Globus pallidus (tissue), 1 donor: ENCODE measurements around the gene ASCL5.

ENCODE experiments used
- DNase-seq: peaks from one replicate; pipeline ENCODE4 v3.0.0-alpha.2; 2015; ENCODE audit warnings: low spot score

The ASCL5 gene

GRCh38 chr1:201085902-201086735 is 40.9 kb downstream of the ASCL5 start:
- peak; percentile 49 for DNase-seq

DNA sequence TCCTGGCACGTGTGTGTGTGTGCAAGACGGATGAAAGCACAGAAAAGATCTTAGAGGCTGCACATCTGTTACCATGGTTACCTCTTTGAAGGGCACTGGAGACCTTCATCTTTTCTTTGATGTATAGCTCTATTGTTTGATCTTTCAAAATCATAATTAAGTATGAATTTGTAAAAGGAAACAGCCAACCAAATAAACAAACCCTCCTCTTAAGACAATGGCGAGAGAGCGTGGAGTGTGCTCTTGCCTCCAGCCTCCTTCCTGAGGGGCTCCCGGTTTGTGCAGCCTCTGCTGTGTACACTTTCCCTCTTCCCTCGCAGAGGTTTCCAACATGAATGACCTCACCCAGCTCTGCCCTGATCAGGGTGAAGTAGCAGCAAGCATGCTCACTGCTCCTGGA is 42.7 kb downstream of the ASCL5 start:
- DNase-seq: no peak

GRCh38 chr1:201083741-201084140 is 43.2 kb downstream of the ASCL5 start:
- no peak for DNase-seq

GRCh38 chr1:201080135-201080534 is 46.8 kb downstream of the ASCL5 start:
- DNase-seq: no peak

- no peak for DNase-seq
These were observed 49.2 kb downstream of the ASCL5 start for GRCh38 chr1:201077736-201078135.

- no peak for DNase-seq
These were observed 49.9 kb downstream of the ASCL5 start for GRCh38 chr1:201077116-201077515.

DNA sequence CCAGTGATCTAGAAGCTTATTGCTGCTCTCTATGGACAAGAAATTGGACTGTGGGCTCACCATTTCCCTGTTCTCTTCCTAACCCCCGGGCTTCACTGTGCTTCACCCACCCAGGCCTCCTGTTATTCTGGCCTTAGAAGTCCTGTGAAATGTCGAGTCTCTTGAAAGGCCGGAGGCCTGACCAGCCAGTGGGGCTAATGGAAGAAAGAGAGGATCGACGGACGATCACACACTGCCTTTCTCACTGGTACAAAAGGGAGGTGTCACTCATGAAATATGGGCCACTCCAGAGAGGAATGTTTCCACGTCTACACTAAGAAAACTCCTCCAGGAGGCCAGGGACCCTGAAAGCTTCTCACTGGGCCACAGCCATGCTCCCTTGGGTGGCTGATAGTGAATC is 50.9 kb downstream of the ASCL5 start:
- DNase-seq: no peak

DNA sequence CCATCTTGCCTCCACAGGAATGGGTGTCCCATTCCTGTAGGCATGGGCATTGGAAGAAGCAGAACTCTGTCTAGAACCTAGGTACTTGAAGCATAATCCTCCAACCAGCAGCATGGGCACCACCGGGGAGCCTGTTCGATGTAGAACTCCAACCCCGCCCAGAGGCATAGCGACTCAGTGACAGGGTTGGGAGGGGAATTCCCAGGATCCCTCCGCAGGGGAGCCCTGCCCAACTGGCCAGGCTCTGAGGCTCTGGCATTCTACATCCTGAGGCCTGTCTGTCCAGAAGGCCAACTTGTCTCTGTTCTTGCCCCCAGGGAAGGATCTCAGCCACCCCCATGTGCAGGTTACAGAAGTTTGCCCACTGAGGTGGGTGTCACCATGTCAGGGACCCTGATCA is 53.0 kb downstream of the ASCL5 start:
- no peak for DNase-seq

DNA sequence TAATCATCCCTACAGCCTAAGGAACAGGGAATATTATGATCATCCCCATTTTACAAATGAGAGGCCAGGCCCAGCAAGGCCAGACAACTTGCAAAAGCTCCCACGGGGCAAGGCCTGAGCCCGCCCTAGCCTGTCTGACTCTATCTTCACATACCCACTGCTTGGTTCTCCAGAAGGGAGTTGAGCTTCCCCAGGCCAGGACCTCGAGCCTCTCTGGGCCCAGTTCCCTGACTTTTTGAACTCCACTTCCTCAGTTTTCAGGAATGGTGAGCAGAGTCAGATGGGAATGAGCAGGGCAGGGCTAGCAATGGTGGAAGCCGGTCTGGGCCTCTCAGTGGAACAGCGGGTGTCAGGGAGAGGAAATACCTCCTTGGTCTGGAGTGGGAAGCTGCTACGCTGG is 54.1 kb downstream of the ASCL5 start:
- DNase-seq: no peak

DNA sequence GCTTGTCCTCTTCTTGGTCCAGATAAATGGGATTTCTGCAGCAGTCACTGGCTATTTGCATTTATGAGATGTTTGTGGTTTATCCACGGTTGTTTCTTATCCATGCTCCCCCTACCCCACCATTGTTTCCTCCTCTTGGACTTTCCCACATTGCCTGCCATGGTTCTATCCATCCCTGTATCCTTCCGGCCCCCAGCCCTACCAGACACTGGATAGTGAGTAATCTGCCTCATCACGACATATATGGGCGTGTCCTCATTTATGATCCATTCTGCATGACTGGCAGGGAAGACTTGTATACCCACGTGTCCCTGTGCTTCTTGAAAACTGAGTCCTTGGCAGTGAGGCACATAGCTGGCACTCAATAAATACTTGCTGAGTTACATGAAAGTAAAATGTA is 54.8 kb downstream of the ASCL5 start:
- no peak for DNase-seq

DNA sequence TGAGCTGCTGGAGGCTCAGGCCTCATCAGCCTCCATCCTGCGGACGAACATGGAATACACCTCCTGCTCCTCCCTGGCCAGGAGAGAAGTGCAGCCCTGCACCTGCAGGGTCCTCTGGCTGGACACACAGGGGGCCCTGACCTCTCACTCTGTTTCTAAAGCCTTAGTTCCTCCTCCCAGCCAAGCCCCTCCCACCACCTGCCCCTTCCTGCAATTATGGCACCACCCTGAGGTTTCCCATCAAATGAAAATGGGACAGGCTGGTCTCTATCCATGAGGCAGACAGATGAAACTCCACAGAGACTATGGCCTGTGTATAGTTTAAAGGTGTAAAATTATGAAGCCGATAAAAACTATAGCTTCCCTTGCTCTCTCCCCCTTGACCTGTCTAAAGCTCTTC is 57.3 kb downstream of the ASCL5 start:
- DNase-seq: no peak

DNA sequence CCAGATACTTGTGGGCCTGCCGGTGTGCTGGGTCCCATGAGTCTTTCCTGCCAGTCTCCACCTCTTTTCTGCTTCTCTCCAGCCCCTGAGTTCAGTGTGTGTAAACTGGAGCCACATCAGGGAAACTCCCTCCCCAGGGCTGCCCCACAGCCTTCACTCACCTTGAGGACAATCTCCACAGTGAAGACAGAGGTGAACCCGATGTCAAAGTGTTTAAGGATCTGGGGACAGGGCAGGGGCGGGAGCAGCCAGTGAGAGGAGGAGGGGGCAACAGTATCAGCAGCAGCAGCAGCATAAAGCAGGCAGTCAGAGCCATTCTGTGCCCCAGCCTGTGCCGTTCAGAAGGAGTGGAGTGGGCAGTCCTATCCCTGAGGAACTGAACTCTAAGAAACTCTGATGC is 58.0 kb downstream of the ASCL5 start:
- no peak for DNase-seq

DNA sequence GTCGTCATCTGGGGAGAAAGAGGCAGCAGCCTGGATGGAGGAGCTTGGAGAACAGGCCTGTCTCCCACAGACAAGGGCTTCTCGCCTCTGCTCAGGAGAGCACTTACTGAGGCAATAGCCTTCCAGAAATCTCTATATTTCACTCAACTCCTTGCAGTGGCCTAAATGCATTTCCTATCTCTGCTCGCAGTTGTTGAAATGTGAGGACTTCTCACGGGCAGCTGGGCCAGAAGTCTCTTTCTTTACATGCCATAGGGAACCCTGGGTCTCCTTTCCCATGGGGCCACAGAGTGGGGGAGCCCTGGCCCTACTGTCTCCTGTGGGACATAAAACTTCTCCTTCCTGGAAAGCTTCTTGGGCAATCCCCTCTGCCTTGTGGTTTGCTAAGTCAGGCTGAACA is 60.0 kb downstream of the ASCL5 start:
- no peak for DNase-seq

GRCh38 chr1:201065686-201066085 is 61.3 kb downstream of the ASCL5 start:
- DNase-seq: no peak

GRCh38 chr1:201064806-201065205 is 62.2 kb downstream of the ASCL5 start:
- peak; percentile 16 for DNase-seq
